CD14-positive monocyte (primary cell): Measurements from ENCODE around the gene MAP3K7CL. TPM values are rescaled to one million over a fixed set of nuclear protein-coding genes. Genes with fewer than 3 reads are reported as not detected.
"Not testable (repeated sequence)": the region's sequence is repeated elsewhere in the genome, so short reads cannot be mapped to it uniquely, and the experiment has no call there.

Source experiments
- DNase-seq, 3 donors: peaks; one replicate each; pipeline ENCODE4 v3.0.0-alpha.2; 2011 to 2022
- H2AFZ ChIP-seq: 2 replicates; pipeline ENCODE4 v1.6.0; 2012; ENCODE audit warnings: mild to moderate bottlenecking, low read depth, low read length, inconsistent platforms; ENCODE audit not compliant: insufficient read depth, poor library complexity, severe bottlenecking
- H3K27ac ChIP-seq, 2 donors: 1 replicate in 1 of 2; 2 replicates in 1 of 2; pipeline ENCODE4 v1.5.1; 2012 to 2013; ENCODE audit warnings: low read length in 2 of 2, control low read depth in 1 of 2, inconsistent platforms in 1 of 2, low read depth in 1 of 2, mild to moderate bottlenecking in 1 of 2
- H3K27me3 ChIP-seq, 2 donors: one replicate each; pipeline versions ENCODE4 v1.6.0 to v1.6.1; 2011 to 2013; ENCODE audit warnings: low read length in 2 of 2; ENCODE audit not compliant: control insufficient read depth in 2 of 2, insufficient read depth in 2 of 2
- H3K36me3 ChIP-seq, 2 donors: replicated peaks in 1 of 2; 1 replicate in 1 of 2; 2 replicates in 1 of 2; pipeline versions ENCODE4 v1.5.1 to v1.6.1; 2012 to 2013; ENCODE audit warnings: low read length in 2 of 2, control low read depth in 1 of 2, inconsistent platforms in 1 of 2, mild to moderate bottlenecking in 1 of 2; ENCODE audit not compliant: insufficient read depth in 2 of 2, control insufficient read depth in 1 of 2
- H3K4me1 ChIP-seq, 2 donors: 1 replicate in 1 of 2; 2 replicates in 1 of 2; pipeline versions ENCODE4 v1.5.1 to v1.6.1; 2012 to 2013; ENCODE audit warnings: low read length in 2 of 2, control low read depth in 1 of 2, inconsistent platforms in 1 of 2, mild to moderate bottlenecking in 1 of 2, moderate library complexity in 1 of 2; ENCODE audit not compliant: insufficient read depth in 2 of 2, control insufficient read depth in 1 of 2
- H3K4me2 ChIP-seq: replicated peaks from 2 replicates; pipeline ENCODE3; 2012; ENCODE audit warnings: low read length, moderate library complexity, mild to moderate bottlenecking; ENCODE audit not compliant: poor library complexity, severe bottlenecking; ENCODE audit errors: extremely low read depth
- H3K4me3 ChIP-seq, 3 experiments: fragments of 200-600 bp in 1 of 3; sonication (generic) in 1 of 3; replicated peaks in 1 of 3; 1 replicate in 2 of 3; 2 replicates in 1 of 3; pipeline ENCODE4 v1.5.1; 2011 to 2013; ENCODE audit warnings: low read length in 3 of 3, mild to moderate bottlenecking in 3 of 3, control low read depth in 2 of 3, low read depth in 2 of 3, inconsistent platforms in 1 of 3, moderate library complexity in 1 of 3
- H3K79me2 ChIP-seq: 2 replicates; pipeline ENCODE4 v1.6.0; 2012; ENCODE audit warnings: mild to moderate bottlenecking, control low read depth, inconsistent platforms, low read length, moderate library complexity; ENCODE audit not compliant: insufficient read depth
- H3K9ac ChIP-seq: 2 replicates; pipeline ENCODE4 v1.6.0; 2017; ENCODE audit warnings: low read length, mild to moderate bottlenecking; ENCODE audit not compliant: insufficient read depth, poor library complexity, severe bottlenecking
- H3K9me3 ChIP-seq, 2 donors: replicated peaks in 1 of 2; 1 replicate in 1 of 2; 2 replicates in 1 of 2; pipeline versions ENCODE4 v1.5.1 to v1.6.1; 2012 to 2013; ENCODE audit warnings: low read length in 2 of 2, control low read depth in 1 of 2; ENCODE audit not compliant: control insufficient read depth in 1 of 2, insufficient read depth in 1 of 2
- H4K20me1 ChIP-seq: 2 replicates; pipeline ENCODE4 v1.6.0; 2012; ENCODE audit warnings: mild to moderate bottlenecking, low read length, control low read depth, moderate library complexity; ENCODE audit not compliant: insufficient read depth
- H3K27ac Mint-ChIP-seq, 7 donors: one replicate each; pipeline ENCODE4 v1.8.0; 2020; ENCODE audit warnings: mild to moderate bottlenecking in 7 of 7, mixed read lengths in 7 of 7, moderate library complexity in 6 of 7, inconsistent platforms in 2 of 7
- H3K27me3 Mint-ChIP-seq, 3 donors: one replicate each; pipeline ENCODE4 v1.8.0; 2021 to 2022; ENCODE audit warnings: low read depth in 3 of 3, mild to moderate bottlenecking in 3 of 3, mixed read lengths in 3 of 3, moderate library complexity in 3 of 3, inconsistent platforms in 1 of 3
- H3K36me3 Mint-ChIP-seq, 2 donors: one replicate each; pipeline ENCODE4 v1.8.0; 2020; ENCODE audit warnings: mixed read lengths in 2 of 2, inconsistent platforms in 1 of 2, mild to moderate bottlenecking in 1 of 2
- H3K4me1 Mint-ChIP-seq: one replicate; pipeline ENCODE4 v1.8.0; 2020; ENCODE audit warnings: mild to moderate bottlenecking, mixed read lengths
- H3K4me3 Mint-ChIP-seq, 2 donors: one replicate each; pipeline ENCODE4 v1.8.0; 2020; ENCODE audit warnings: mild to moderate bottlenecking in 2 of 2, mixed read lengths in 2 of 2, moderate library complexity in 1 of 2
- H3K9me3 Mint-ChIP-seq, 7 donors: one replicate each; pipeline ENCODE4 v1.8.0; 2020 to 2022; ENCODE audit warnings: mixed read lengths in 7 of 7, mild to moderate bottlenecking in 6 of 7, moderate library complexity in 6 of 7, inconsistent platforms in 2 of 7
- WGBS: methylation state at CpG from one replicate; pipeline ENCODE4 v1.1.5; 2013; ENCODE audit warnings: missing lambda C conversion rate; ENCODE audit not compliant: insufficient coverage; 5-methylcytosine and 5-hydroxymethylcytosine counted together
- intact Hi-C, 2 donors: fragments of 100-400 bp; cut with micrococcal nuclease; formaldehyde crosslinking; loops; one replicate each; pipeline versions ENCODE4 v1.15.0 to v1.15.1; 2023
- polyA plus RNA-seq, 3 donors: library from polyadenylated mRNA; depleted of rRNA in 1 of 3; unstranded in 2 of 3; stranded (reverse) in 1 of 3; fragments of 300-500 nt in 2 of 3; fragments of >200 nt in 1 of 3; fragmentation: Illumina TruSeq in 2 of 3; gene quantifications; 1 replicate in 2 of 3; 2 replicates in 1 of 3; pipeline ENCODE4 v1.2.3, GENCODE V29; 2012 to 2021
- TF ChIP-seq, protein P1 (sequence below): fragments of 200-600 bp; IDR thresholded peaks from one replicate; pipeline ENCODE4 v1.8.0; 2022; ENCODE audit warnings: antibody characterized with exemption, mild to moderate bottlenecking

MAP3K7CL gene
- polyA plus RNA-seq, 3 donors, result 14.6 to 15.8 (median 15.7) TPM

GRCh38 chr21:29166323-29166722, 35.9 kb downstream of the MAP3K7CL start:
- Histone ChIP-seq H3K4me1 (peaks cover 77 to 95% of the 10 kb centered on the region in 2 donors), H3K27me3 (no peaks in the 10 kb centered on the region), H3K9ac (no peak overlapping the region), H3K36me3 (no peaks in the 10 kb centered on the region), H2AFZ (no peak overlapping the region), H3K4me3 (no peak overlapping the region), H3K4me2 (peak overlapping the region; percentile 24), H3K27ac (peak overlapping the region in 1 of 2 donors; percentile 85), H3K9me3 (no peaks in the 10 kb centered on the region), H3K79me2 (peaks cover 11% of the 10 kb centered on the region), H4K20me1 (no peaks in the 10 kb centered on the region)
- DNase-seq, result peak in 2 of 3 donors; percentile 57 to 83
- Mint-ChIP-seq H3K36me3 (peaks cover 0 to 8% of the 10 kb centered on the region in 2 donors), H3K27ac (peak overlapping the region; percentile 86 to 94 (median 89)), H3K4me1 (peaks cover 73% of the 10 kb centered on the region), H3K27me3 (no peaks in the 10 kb centered on the region), H3K9me3 (peaks cover 0 to 1% (median 0%) of the 10 kb centered on the region in 7 donors), H3K4me3 (no peak overlapping the region)
- intact Hi-C loops, result no loop called here
- TF ChIP-seq, protein P1, sequence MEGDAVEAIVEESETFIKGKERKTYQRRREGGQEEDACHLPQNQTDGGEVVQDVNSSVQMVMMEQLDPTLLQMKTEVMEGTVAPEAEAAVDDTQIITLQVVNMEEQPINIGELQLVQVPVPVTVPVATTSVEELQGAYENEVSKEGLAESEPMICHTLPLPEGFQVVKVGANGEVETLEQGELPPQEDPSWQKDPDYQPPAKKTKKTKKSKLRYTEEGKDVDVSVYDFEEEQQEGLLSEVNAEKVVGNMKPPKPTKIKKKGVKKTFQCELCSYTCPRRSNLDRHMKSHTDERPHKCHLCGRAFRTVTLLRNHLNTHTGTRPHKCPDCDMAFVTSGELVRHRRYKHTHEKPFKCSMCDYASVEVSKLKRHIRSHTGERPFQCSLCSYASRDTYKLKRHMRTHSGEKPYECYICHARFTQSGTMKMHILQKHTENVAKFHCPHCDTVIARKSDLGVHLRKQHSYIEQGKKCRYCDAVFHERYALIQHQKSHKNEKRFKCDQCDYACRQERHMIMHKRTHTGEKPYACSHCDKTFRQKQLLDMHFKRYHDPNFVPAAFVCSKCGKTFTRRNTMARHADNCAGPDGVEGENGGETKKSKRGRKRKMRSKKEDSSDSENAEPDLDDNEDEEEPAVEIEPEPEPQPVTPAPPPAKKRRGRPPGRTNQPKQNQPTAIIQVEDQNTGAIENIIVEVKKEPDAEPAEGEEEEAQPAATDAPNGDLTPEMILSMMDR, result no peak
- WGBS, result 0% methylated on average over 2 of the region's 3 CpGs

- peak overlapping the region in 1 of 2 donors; percentile 85 for H3K27ac ChIP-seq
Measured at GRCh38 chr21:29166853-29167252, 36.4 kb downstream of the MAP3K7CL start.

GRCh38 chr21:29167481-29167880, 37.0 kb downstream of the MAP3K7CL start:
- Histone ChIP-seq H3K27ac (peak overlapping the region in 1 of 2 donors; percentile 85), H3K79me2 (peaks cover 11% of the 10 kb centered on the region), H3K4me1 (peaks cover 75 to 95% of the 10 kb centered on the region in 2 donors), H2AFZ (peak overlapping the region; percentile 53)
- H3K36me3 Mint-ChIP-seq, H3K27me3 ChIP-seq, H3K9me3 ChIP-seq, intact Hi-C loops, H3K9ac ChIP-seq, DNase-seq, H4K20me1 ChIP-seq, H3K36me3 ChIP-seq, H3K4me2 ChIP-seq, H3K9me3 Mint-ChIP-seq, H3K27me3 Mint-ChIP-seq, H3K4me3 ChIP-seq, H3K4me3 Mint-ChIP-seq: not testable (repeated sequence)
- Mint-ChIP-seq H3K4me1 (peaks cover 73% of the 10 kb centered on the region), H3K27ac (peak overlapping the region in 5 of 7 donors; percentile 76 to 94 (median 86))
- WGBS, result no CpG with 5 or more reads among the region's 8 CpGs

More at GRCh38 chr21:29166853-29167252, 36.4 kb downstream of the MAP3K7CL start:
- Histone ChIP-seq H3K9ac (no peak overlapping the region), H3K4me1 (peaks cover 78 to 95% of the 10 kb centered on the region in 2 donors), H3K4me2 (no peak overlapping the region), H3K79me2 (peaks cover 11% of the 10 kb centered on the region), H4K20me1 (no peaks in the 10 kb centered on the region), H3K27me3 (no peaks in the 10 kb centered on the region), H3K9me3 (no peaks in the 10 kb centered on the region), H2AFZ (peak overlapping the region; percentile 53), H3K4me3 (no peak overlapping the region), H3K36me3 (no peaks in the 10 kb centered on the region)
- intact Hi-C loops, result no loop called here
- peak in 2 of 3 donors; percentile 43 to 46 for DNase-seq
- peak overlapping the region; percentile 48 to 94 (median 89) for H3K27ac Mint-ChIP-seq
- no peaks in the 10 kb centered on the region for H3K27me3 Mint-ChIP-seq
- TF ChIP-seq, protein P1, result no peak
- peaks cover 0 to 1% (median 0%) of the 10 kb centered on the region in 7 donors for H3K9me3 Mint-ChIP-seq
- peaks cover 0 to 7% of the 10 kb centered on the region in 2 donors for H3K36me3 Mint-ChIP-seq
- WGBS, result no CpG with 5 or more reads among the region's 1 CpG
- peaks cover 74% of the 10 kb centered on the region for H3K4me1 Mint-ChIP-seq
- no peak overlapping the region for H3K4me3 Mint-ChIP-seq
